HFF-Myc (cell line): ENCODE data around the gene URI1.
A peak's percentile ranks its signal among the peaks of the same experiment; 100 is the strongest.

ENCODE experiments used
- DNase-seq: peaks from one replicate; pipeline ENCODE4 v3.0.0-alpha.2; 2011; ENCODE audit warnings: low read depth; ENCODE audit errors: extremely low read depth
- H3K4me3 ChIP-seq: replicated peaks from 2 replicates; pipeline ENCODE4 v1.5.1; 2011; ENCODE audit warnings: low read depth, mild to moderate bottlenecking, control low read depth, low read length
- TF ChIP-seq, protein P1 (sequence below): IDR thresholded peaks from 2 replicates; pipeline ENCODE4 v1.5.1; 2012; ENCODE audit warnings: mild to moderate bottlenecking, low read depth, low read length, control low read depth; ENCODE audit errors: missing control alignments

URI1 gene

DNA sequence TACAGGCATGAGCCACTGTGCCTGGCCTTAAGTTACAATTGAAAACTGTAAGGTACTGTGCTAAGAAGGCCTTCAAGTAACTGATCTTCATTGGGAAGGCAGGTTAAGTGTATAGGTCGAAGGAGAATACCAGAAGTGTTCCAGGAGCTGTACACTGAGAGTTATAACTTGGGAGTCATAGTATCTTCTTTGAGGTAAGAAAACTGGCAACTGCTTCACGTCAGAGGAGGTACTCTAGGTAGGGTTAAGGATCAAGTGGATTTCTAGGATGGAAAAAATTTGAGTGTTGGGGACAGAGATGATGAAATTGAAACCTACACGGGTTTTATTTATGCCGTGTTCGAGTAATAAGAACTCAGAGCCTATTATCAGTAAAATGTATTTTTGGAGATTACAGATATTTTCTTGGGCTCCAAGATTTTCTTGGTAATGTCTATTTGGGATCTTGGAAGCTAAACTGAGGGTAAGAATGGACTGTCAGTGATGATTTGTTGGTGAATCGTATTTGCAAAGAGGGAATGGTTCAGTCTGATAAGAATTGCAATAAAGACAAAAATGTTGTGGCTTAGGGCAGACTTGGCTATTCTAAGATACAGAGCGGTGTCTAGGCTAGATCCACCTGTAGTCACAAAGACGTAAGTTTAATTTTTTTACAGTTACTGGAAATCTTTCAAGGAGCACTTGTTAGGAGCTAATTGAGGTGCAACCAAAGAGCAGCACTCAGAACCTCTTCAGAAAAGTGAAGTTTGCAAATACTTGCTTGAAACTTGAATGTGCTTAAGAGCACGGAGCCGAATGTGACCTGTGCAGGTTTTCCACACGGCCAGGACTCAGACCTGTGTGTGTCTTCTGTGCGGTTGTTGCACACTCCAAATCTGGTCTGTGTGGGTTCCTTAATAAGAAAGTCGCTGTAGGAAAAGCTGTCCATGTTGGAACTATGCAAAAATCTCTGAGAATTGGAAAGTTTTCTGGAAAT is 102.5 kb downstream of the URI1 start:
- H3K4me3 ChIP-seq = no peak overlapping the region
- TF ChIP-seq, protein P1, sequence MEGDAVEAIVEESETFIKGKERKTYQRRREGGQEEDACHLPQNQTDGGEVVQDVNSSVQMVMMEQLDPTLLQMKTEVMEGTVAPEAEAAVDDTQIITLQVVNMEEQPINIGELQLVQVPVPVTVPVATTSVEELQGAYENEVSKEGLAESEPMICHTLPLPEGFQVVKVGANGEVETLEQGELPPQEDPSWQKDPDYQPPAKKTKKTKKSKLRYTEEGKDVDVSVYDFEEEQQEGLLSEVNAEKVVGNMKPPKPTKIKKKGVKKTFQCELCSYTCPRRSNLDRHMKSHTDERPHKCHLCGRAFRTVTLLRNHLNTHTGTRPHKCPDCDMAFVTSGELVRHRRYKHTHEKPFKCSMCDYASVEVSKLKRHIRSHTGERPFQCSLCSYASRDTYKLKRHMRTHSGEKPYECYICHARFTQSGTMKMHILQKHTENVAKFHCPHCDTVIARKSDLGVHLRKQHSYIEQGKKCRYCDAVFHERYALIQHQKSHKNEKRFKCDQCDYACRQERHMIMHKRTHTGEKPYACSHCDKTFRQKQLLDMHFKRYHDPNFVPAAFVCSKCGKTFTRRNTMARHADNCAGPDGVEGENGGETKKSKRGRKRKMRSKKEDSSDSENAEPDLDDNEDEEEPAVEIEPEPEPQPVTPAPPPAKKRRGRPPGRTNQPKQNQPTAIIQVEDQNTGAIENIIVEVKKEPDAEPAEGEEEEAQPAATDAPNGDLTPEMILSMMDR = no peak
- DNase-seq = no peak

DNA sequence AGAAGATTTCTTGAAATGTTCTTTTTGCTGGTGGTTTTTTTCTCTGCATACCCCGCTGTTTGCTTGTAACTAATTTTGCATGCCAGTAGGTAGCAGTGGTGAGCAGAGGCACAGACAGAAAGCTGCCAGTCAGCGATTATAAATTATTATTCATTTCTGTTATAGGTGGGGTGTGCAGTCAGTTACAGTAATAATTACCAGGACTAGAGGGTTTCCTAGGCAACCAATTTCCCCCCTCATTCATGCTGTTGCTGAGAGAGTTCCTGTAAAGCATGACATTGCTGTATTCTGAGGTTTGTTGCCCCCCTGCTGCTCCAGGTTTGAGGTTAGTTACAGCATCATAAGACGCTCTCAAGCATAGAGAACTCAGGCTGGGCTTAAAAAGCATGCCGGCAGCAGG is 104.5 kb downstream of the URI1 start:
- no peak for DNase-seq
- TF ChIP-seq, protein P1 = peak; percentile 37
- H3K4me3 ChIP-seq = no peak overlapping the region

DNA sequence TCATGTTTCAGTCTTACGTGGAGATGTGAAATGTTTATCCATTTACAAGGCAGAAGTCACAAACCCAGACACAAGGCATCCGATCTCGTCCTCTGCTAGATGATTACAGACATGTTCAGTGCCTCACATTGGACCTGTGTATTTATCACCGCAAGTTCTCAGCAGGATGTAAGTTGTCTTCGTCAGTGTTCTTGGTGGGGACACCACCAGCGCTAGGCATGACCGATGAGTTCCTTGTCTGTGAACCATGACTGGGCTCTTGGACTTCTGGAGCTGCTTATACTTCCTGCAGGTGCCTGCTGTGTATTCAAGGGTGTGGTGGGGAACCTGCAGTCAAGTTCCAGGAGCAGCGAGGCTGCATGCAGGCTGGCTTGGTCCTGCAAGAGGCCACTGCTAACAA is 105.4 kb downstream of the URI1 start:
- no peak overlapping the region for H3K4me3 ChIP-seq
- no peak for DNase-seq
- TF ChIP-seq, protein P1 = no peak

DNA sequence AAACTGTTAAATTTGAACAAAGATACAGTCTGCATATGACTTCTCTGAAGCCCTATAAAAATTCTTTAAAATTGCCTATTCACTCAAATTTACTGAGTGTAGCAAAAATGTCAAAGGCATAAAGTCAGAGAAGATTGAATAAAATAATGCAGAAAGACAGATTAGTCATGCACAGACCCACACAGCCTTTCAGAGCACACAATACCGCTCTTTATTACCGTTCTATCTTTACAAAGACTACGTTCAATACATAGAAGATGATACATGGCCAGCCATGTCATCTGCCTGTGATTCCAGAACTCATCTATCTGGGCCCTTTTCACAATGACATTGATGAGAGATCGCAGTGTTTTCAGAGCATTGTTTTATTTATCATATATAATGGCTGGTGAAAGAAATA is 107.2 kb downstream of the URI1 start:
- TF ChIP-seq, protein P1 = no peak
- no peak overlapping the region for H3K4me3 ChIP-seq
- DNase-seq = no peak

DNA sequence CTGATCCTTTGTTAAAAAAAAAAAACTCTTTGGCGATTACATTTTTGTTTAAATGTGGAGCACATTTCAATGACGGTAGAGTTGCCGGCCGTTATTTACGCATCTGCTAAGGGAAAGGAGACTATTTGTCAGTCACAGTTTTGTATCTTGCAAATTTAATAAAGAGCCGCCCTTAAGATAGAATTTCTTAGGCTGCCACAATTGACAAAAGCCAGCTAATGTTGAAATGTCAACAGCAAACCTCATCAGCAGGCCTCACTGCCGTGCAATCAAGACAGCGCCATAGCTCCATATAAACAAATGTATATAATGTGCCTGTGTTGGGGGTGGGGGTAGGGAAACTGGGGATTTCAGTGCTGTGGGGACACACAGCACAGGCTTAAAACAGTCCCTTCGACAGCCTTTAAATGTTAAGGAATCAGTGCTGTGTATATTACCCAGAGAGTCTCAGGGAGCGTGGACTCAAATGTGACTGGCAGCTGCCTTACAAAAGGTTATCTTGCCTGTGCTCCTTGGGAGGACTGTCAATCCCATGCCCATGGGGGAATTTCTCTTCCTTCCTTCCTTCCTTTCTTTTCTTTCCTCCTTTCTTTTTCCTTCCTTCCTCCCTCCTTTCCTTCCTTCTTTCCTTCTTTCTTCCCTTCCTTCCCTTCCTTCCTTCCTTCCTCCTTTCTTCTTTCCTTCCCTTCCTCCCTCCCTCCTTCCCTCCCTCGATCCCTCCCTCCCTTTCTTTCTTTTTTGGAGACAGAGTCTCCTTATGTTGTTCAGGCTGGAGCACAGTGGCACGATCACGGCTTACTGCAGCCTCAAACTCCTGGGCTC is 108.0 kb downstream of the URI1 start:
- TF ChIP-seq, protein P1 = no peak
- no peak for DNase-seq
- H3K4me3 ChIP-seq = no peak overlapping the region

DNA sequence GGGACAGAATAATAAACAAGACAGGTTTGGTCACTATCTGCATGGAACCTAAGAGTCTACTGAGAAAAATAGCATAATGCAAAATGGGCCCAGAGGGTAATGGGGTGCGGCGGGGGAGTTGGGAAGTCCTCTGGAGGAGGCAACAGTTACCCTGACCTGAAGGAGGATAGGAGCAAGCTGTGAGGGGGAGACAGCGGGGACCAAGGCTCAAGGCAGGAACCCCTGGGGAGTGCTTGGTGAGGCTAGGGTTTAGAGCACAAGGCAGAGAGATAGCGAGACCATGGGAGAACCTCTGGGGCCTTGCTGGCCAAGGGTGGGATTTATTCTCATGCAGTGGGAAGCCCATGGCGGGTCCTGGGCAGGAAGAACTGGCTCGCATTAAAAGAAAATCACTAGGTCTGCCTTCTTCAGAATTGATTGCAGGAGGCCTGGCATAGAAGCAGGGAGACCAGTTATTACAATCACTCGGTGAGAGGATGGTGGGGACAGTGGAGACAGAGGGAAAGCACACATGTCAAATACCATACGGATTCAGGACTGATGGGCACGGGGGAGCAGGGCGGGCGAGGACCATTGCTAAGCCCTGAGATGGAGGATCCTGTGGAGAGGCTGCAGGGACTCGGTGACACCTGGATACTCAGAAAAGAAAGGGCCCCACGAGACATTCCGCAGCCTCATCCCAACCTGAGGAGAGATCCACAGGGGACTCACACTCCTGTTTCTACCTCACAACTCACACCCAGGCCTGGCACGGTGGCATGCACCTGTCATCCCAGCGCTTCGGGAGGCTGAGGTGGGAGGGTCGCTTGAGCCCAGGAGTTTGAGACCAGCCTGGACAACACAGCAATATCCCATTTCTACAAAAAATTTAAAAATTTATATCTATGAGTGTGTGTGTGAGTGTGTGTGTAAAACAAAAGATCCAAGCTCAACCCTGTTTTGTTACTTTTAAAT is 110.4 kb downstream of the URI1 start:
- no peak overlapping the region for H3K4me3 ChIP-seq
- no peak for DNase-seq
- TF ChIP-seq, protein P1 = no peak
